ENCODE measurements around the gene KCNF1. TPM values are rescaled to one million over a fixed set of nuclear protein-coding genes. Genes with fewer than 3 reads are reported as not detected.

Gene KCNF1
- total RNA-seq, 4 donors from 2014 or later, result not detected

DNA sequence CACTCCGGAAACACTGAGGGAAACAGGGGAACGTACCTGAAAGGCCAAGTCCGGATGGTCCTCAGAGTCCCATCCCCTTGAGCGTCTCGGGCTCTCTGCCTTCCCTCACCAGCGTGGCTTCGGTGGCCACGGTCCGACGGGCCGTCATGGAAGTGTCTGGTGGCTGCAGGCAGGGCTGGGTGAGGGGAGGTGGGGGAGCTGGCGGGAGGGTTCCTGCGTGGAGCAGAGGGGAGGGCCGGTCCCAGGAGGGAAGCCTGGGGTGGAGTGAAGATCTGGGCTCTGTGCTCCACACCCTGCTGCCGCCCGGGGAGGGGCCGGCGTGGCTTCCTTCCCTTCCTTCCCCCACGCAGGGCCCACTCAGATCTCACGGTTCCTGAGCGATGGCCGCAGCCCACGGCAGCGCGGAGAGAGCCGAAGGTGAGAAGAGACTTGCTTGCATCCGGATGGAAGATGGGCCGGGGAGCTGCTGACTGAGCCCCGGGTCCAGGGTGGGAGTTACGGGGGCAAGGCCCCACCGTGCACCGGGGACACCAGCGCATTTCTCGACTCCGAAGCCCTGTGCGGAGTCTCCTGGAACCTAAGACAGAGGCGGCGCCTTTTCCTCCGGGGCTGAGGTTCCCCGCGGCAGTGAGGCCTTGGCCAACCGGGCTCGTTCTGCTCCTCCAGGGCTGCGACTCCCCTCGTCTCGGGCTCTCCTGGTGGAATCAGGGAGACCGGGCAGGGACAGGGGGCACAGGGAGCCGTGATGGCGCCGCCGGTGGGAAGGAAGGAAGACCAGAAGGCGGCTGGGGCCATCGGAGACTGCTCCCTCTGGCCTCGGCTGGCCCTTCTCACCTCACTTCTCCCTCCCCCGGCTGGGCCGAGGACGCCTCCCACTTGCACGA is 49.1 kb downstream of the KCNF1 start:
- intact Hi-C loops (cut with DNase I; ENCODE audit: low total_unique reads), result no loop called here
- 90 to 92% methylated on average over 58 of the region's 58 CpGs for WGBS, 2 donors
- H3K4me3 ChIP-seq (ENCODE audit: low read depth, poor library complexity, severe bottlenecking), result no peak overlapping the region
- TF ChIP-seq POLR2A (IDR thresholded peaks at IDR 0.05), result no peak
- TF ChIP-seq, protein P1, sequence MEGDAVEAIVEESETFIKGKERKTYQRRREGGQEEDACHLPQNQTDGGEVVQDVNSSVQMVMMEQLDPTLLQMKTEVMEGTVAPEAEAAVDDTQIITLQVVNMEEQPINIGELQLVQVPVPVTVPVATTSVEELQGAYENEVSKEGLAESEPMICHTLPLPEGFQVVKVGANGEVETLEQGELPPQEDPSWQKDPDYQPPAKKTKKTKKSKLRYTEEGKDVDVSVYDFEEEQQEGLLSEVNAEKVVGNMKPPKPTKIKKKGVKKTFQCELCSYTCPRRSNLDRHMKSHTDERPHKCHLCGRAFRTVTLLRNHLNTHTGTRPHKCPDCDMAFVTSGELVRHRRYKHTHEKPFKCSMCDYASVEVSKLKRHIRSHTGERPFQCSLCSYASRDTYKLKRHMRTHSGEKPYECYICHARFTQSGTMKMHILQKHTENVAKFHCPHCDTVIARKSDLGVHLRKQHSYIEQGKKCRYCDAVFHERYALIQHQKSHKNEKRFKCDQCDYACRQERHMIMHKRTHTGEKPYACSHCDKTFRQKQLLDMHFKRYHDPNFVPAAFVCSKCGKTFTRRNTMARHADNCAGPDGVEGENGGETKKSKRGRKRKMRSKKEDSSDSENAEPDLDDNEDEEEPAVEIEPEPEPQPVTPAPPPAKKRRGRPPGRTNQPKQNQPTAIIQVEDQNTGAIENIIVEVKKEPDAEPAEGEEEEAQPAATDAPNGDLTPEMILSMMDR (IDR thresholded peaks at IDR 0.05), result no peak
- no peak for DNase-seq (ENCODE audit: low spot score in 2 of 2)

DNA sequence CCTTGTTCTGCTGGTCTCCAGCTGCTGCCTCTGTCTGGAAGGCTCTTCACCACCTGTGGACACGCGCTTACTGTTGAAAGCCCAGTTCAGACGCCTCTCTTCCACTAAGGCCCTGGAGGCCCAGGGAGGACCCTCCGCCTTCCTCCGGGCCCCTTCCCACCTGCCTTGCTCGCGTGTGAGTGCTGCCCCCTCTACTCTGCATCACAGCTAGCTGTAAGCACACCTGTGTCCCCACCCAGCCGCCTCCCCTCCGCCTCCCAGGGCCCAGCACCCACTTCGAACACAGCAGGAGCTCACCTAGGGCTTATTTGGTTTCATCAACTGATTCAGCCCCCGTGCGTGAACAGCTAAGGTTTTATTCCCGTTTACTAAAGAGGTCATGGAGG is 49.7 kb downstream of the KCNF1 start:
- H3K4me3 ChIP-seq (ENCODE audit: low read depth, poor library complexity, severe bottlenecking), result no peak overlapping the region
- intact Hi-C loops (cut with DNase I; ENCODE audit: low total_unique reads), result no loop called here
- TF ChIP-seq, protein P1 (IDR thresholded peaks at IDR 0.05), result no peak
- TF ChIP-seq POLR2A (IDR thresholded peaks at IDR 0.05), result no peak
- no peak for DNase-seq (ENCODE audit: low spot score in 2 of 2)
- WGBS, 2 donors, result 90 to 95% methylated on average over 13 of the region's 13 CpGs

DNA sequence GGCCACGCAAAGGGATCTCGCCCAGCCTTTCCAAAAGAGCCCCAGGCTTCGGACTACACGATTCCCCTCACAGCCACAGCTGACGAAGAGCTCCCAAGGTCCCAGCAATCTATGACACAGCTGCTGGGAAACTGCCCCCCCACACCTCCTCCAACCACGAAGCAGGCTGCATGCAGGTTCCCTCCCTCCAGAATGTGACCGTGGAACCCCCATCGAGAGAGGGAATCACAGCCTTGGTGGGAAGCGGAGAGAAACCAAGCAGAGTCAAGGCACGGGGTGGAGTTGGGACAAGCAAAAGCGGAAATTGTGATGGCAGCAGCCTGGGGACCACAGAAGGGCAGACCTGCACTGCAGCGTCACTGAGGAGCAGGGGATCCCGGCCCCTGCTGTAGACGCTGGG is 50.3 kb downstream of the KCNF1 start:
- H3K4me3 ChIP-seq (ENCODE audit: low read depth, poor library complexity, severe bottlenecking), result no peak overlapping the region
- TF ChIP-seq, protein P1 (IDR thresholded peaks at IDR 0.05), result no peak
- WGBS, 2 donors, result 82 to 89% methylated on average over 14 of the region's 14 CpGs
- intact Hi-C loops (cut with DNase I; ENCODE audit: low total_unique reads), result no loop called here
- DNase-seq (ENCODE audit: low spot score in 2 of 2), result no peak

DNA sequence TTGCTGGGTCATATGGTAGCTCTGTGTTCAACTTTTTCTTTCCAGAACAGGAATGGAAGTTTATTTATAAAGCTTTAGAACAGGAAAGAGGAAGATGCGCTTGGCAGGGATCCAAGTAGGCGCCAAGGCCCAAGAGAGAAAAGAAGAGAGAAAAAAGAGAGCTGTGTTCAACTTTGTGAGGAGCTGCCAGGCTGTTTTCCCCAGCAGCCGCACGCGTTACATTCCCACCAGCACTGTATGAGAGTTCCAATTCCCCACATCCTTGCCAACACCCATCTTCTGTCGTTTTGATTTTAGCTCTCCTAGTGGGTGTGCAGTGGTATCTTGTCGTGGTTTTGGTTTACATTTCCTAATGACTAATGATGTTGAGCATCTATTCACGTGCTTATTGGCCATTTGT is 51.4 kb downstream of the KCNF1 start:
- no peak for TF ChIP-seq POLR2A (IDR thresholded peaks at IDR 0.05)
- TF ChIP-seq, protein P1 (IDR thresholded peaks at IDR 0.05), result no peak
- intact Hi-C loops (cut with DNase I; ENCODE audit: low total_unique reads), result no loop called here
- WGBS, 2 donors, result 31 to 32% methylated on average over 8 of the region's 8 CpGs
- H3K4me3 ChIP-seq (ENCODE audit: low read depth, poor library complexity, severe bottlenecking), result no peak overlapping the region
- no peak for DNase-seq (ENCODE audit: low spot score in 2 of 2)

Other genes starting within 250 kb of the KCNF1 start
- 10 to 100 TPM; 14.6 to 23.3 (median 19.2) TPM for gene NOL10, start 222.0 kb upstream of the KCNF1 start, total RNA-seq
- 100 to 1,000 TPM; 130 to 418 (median 211) TPM for gene ATP6V1C2, start 190.3 kb upstream of the KCNF1 start, total RNA-seq
- gene PDIA6, start 99.1 kb upstream of the KCNF1 start, total RNA-seq, result 10 to 100 TPM; 50.5 to 97.7 (median 73.7) TPM
- 10 to 100 TPM; 12.7 to 37.4 (median 22.0) TPM for gene SLC66A3, start 243.5 kb downstream of the KCNF1 start, total RNA-seq